HepG2 (cell line): ENCODE results near the gene CBX2. TPM values are rescaled to one million over a fixed set of nuclear protein-coding genes. Genes with fewer than 3 reads are reported as not detected.

Experiments used
- AHR ChIP-seq: IDR thresholded peaks from 2 replicates; pipeline ENCODE4 v1.6.1; 2018; ENCODE audit warnings: missing genetic modification reagents, missing compliant biosample characterization
- BORCS8-MEF2B ChIP-seq: sonication (generic); formaldehyde crosslinking; IDR thresholded peaks from 2 replicates; pipeline ENCODE4 v1.8.0; 2022; ENCODE audit warnings: mild to moderate bottlenecking, missing genetic modification reagents
- HDAC6 ChIP-seq: fragments of 200-600 bp; sonication (generic); IDR thresholded peaks from 2 replicates; pipeline ENCODE4 v1.7.0; 2017; ENCODE audit warnings: mild to moderate bottlenecking, antibody characterized with exemption, low read length, low read depth
- SNAPC4 ChIP-seq: sonication (generic); formaldehyde crosslinking; IDR thresholded peaks from 2 replicates; pipeline ENCODE4 v1.4.0; 2020; ENCODE audit warnings: mild to moderate bottlenecking, missing genetic modification reagents
- THAP9 ChIP-seq: sonication (generic); formaldehyde crosslinking; IDR thresholded peaks from 2 replicates; pipeline ENCODE4; 2020; ENCODE audit warnings: missing genetic modification reagents, mild to moderate bottlenecking, borderline replicate concordance
- THYN1 ChIP-seq: sonication (generic); formaldehyde crosslinking; IDR thresholded peaks from 2 replicates; pipeline ENCODE4 v1.8.1; 2023; ENCODE audit warnings: low read depth, mild to moderate bottlenecking, moderate library complexity, missing genetic modification reagents, borderline replicate concordance
- U2AF2 ChIP-seq: fragments of 200-400 bp; formaldehyde crosslinking; IDR thresholded peaks from 2 replicates; pipeline ENCODE4 v1.6.1; 2017; ENCODE audit warnings: low read depth, mild to moderate bottlenecking, low read length
- ZBTB2 ChIP-seq: sonication (generic); formaldehyde crosslinking; IDR thresholded peaks from 2 replicates; pipeline ENCODE4 v1.8.0; 2022; ENCODE audit warnings: low read depth, missing genetic modification reagents
- ZFP62 ChIP-seq: sonication (generic); formaldehyde crosslinking; IDR thresholded peaks from 2 replicates; pipeline ENCODE4 v1.4.0; 2020; ENCODE audit warnings: missing genetic modification reagents
- ZNF124 ChIP-seq: sonication (generic); formaldehyde crosslinking; IDR thresholded peaks from 2 replicates; pipeline ENCODE4 v1.4.0; 2020; ENCODE audit warnings: missing genetic modification reagents
- ZNF256 ChIP-seq: sonication (generic); formaldehyde crosslinking; conservative IDR thresholded peaks from 2 replicates; pipeline ENCODE4 v1.4.0; 2020; ENCODE audit warnings: missing genetic modification reagents
- ZNF280D ChIP-seq: sonication (generic); formaldehyde crosslinking; IDR thresholded peaks from 2 replicates; pipeline ENCODE4 v1.5.1; 2020; ENCODE audit warnings: mild to moderate bottlenecking, missing genetic modification reagents
- ZNF616 ChIP-seq: sonication (generic); formaldehyde crosslinking; IDR thresholded peaks from 2 replicates; pipeline ENCODE4 v1.5.0; 2020; ENCODE audit warnings: low read depth, mild to moderate bottlenecking, missing genetic modification reagents
- ZNF790 ChIP-seq: sonication (generic); formaldehyde crosslinking; IDR thresholded peaks from 2 replicates; pipeline ENCODE4 v1.8.0; 2022; ENCODE audit warnings: missing genetic modification reagents, mild to moderate bottlenecking, borderline replicate concordance
- ZNF83 ChIP-seq: sonication (generic); formaldehyde crosslinking; IDR thresholded peaks from 2 replicates; pipeline ENCODE4 v1.4.0; 2020; ENCODE audit warnings: missing genetic modification reagents, mild to moderate bottlenecking, borderline replicate concordance
- polyA plus RNA-seq, 8 experiments: library from polyadenylated mRNA; depleted of rRNA in 3 of 8; stranded (reverse) in 7 of 8; unstranded in 1 of 8; fragments of >200 nt; fragmentation: Illumina TruSeq in 4 of 8; extraction: Trizol in 4 of 8; gene quantifications; 2 replicates each; pipeline versions ENCODE4 v1.2.1 to v1.2.3, GENCODE V29; 2011 to 2016; ENCODE audit warnings: low read depth in 4 of 8, missing spikeins in 1 of 8, mixed read lengths in 1 of 8; ENCODE audit not compliant: insufficient read depth in 1 of 8
- total RNA-seq, 5 experiments: library from RNA; depleted of rRNA; stranded (reverse); fragments of >200 nt; fragmentation: Illumina TruSeq; extraction: Trizol; gene quantifications; 2 replicates each; pipeline ENCODE4 v1.2.3, GENCODE V29; 2016; ENCODE audit warnings: low read depth in 1 of 5

CBX2 gene
- total and polyA plus RNA-seq, 2 of the 13 experiments (the other 11 are each of a cell fraction or from before 2014, with no cell fraction given), result 14.5 to 31.1 TPM

GRCh38 chr17:79777120-79777893 is 641 bp upstream of the CBX2 start (continued):
- no peak for TF ChIP-seq SNAPC4 (CRISPR knock-in tag)
- 0 out of 2 replicates have a peak, but pooled peaks have one; percentile 62 for TF ChIP-seq ZNF280D (CRISPR knock-in tag)
- no peak for TF ChIP-seq ZNF83 (CRISPR knock-in tag)
- TF ChIP-seq ZNF124 (CRISPR knock-in tag), result no peak
- TF ChIP-seq U2AF2, result no peak
- no peak for TF ChIP-seq AHR (CRISPR knock-in tag)
- TF ChIP-seq ZNF256 (CRISPR knock-in tag), result no peak
- 0 out of 2 replicates have a peak, but pooled peaks have one; percentile 56 for TF ChIP-seq ZBTB2
- no peak for TF ChIP-seq ZFP62 (CRISPR knock-in tag)
- TF ChIP-seq HDAC6, result no peak
- TF ChIP-seq BORCS8-MEF2B (CRISPR knock-in tag), result no peak
- no peak for TF ChIP-seq THYN1 (CRISPR knock-in tag)
- no peak for TF ChIP-seq ZNF790 (CRISPR knock-in tag)
- no peak for TF ChIP-seq ZNF616 (CRISPR knock-in tag)
- TF ChIP-seq THAP9 (CRISPR knock-in tag), result no peak
